ENCODE results near the gene MEGF11.

MEGF11 gene

DNA sequence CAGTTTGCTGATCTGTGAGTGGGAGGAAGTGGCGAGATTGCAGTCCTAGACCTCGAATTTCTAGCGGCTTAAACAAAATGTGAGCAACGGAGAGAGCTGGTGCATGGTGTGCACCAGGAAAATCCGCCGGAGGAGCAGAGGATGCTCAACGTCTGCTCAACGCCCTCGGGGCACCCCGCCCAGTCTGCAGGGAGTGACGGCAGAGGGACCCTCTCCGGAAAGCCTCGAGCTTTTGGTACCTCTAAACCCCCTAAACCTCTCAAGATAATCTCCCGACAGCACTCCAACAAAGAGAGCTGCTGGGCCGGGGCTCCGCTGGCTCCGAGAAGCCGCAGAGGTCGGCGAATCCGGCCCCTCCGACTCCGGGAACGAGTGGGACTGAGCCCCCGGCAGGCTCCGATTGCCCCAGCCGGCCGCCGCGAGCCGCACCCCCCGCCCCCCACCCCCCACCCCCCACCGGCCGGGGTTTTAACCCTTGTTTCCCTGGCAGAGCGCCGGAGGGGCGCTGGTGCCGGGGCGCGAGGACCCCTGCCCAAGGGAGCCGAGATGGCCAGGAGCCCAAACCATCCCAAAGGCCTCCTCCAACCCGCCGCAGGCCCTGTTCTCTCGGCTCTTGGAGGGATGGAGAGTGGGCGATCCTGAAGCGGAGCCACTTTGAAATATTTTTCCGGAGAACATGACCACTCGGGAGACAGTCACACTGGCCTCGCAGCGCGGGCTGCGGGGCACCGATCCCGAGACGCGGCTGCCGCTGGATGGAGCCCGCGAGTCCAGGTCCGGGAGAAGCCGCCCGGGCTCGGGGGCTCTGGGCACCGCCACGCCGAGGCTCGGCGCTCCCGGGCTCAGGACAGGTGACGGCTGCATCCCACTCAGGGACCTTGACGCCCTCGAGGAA lies 1.5 kb downstream of the MEGF11 start (continued):
- TF ChIP-seq ZNF626 (tag by site-specific recombination; IDR thresholded peaks at IDR 0.05) (no peak), ZNF214 (tag by site-specific recombination; IDR thresholded peaks at IDR 0.05; ENCODE audit: borderline replicate concordance) (no peak), ZNF311 (tag by site-specific recombination; IDR thresholded peaks at IDR 0.05; ENCODE audit: borderline replicate concordance) (no peak), EGR2 (tag by site-specific recombination; IDR thresholded peaks at IDR 0.05; ENCODE audit: low read depth) (no peak), ZBTB1 (tag by site-specific recombination; IDR thresholded peaks at IDR 0.05) (no peak), ZBTB20 (tag by site-specific recombination; IDR thresholded peaks at IDR 0.05) (peak; percentile 84), ZNF341 (tag by site-specific recombination; IDR thresholded peaks at IDR 0.05; ENCODE audit: low read depth) (no peak), MEIS1 (CRISPR knock-in tag; IDR thresholded peaks at IDR 0.05; ENCODE audit: borderline replicate concordance) (no peak), ZNF544 (tag by site-specific recombination; IDR thresholded peaks at IDR 0.05) (no peak), ZNF16 (tag by site-specific recombination; IDR thresholded peaks at IDR 0.05; ENCODE audit: low read depth) (no peak), ZNF785 (tag by site-specific recombination; IDR thresholded peaks at IDR 0.05) (no peak), SETDB1 (IDR thresholded peaks at IDR 0.05; ENCODE audit: insufficient read length, low read length) (no peak), KLF9 (tag by site-specific recombination; IDR thresholded peaks at IDR 0.05; ENCODE audit: low read depth) (no peak), ZNF501 (tag by site-specific recombination; IDR thresholded peaks at IDR 0.05) (no peak), ZNF239 (tag by site-specific recombination; IDR thresholded peaks at IDR 0.05) (no peak), ZNF37A (tag by site-specific recombination; IDR thresholded peaks at IDR 0.05) (no peak), ZFP3 (tag by site-specific recombination; IDR thresholded peaks at IDR 0.05; ENCODE audit: low read depth) (no peak), ZBTB7A (tag by site-specific recombination; IDR thresholded peaks at IDR 0.05; ENCODE audit: low read depth) (peak; percentile 46; the same call in 1 of the 2 replicates)
- TF ChIP-seq, protein P1, sequence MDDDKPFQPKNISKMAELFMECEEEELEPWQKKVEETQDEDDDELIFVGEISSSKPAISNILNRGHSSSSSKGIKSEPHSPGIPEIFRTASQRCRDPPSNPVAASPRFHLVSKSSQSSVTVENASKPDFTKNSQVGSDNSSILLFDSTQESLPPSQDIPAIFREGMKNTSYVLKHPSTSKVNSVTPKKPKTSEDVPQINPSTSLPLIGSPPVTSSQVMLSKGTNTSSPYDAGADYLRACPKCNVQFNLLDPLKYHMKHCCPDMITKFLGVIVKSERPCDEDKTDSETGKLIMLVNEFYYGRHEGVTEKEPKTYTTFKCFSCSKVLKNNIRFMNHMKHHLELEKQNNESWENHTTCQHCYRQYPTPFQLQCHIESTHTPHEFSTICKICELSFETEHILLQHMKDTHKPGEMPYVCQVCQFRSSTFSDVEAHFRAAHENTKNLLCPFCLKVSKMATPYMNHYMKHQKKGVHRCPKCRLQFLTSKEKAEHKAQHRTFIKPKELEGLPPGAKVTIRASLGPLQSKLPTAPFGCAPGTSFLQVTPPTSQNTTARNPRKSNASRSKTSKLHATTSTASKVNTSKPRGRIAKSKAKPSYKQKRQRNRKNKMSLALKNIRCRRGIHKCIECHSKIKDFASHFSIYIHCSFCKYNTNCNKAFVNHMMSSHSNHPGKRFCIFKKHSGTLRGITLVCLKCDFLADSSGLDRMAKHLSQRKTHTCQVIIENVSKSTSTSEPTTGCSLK (tag by site-specific recombination; IDR thresholded peaks at IDR 0.05), result no peak
- TF ChIP-seq, protein P2, sequence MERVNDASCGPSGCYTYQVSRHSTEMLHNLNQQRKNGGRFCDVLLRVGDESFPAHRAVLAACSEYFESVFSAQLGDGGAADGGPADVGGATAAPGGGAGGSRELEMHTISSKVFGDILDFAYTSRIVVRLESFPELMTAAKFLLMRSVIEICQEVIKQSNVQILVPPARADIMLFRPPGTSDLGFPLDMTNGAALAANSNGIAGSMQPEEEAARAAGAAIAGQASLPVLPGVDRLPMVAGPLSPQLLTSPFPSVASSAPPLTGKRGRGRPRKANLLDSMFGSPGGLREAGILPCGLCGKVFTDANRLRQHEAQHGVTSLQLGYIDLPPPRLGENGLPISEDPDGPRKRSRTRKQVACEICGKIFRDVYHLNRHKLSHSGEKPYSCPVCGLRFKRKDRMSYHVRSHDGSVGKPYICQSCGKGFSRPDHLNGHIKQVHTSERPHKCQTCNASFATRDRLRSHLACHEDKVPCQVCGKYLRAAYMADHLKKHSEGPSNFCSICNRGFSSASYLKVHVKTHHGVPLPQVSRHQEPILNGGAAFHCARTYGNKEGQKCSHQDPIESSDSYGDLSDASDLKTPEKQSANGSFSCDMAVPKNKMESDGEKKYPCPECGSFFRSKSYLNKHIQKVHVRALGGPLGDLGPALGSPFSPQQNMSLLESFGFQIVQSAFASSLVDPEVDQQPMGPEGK (tag by site-specific recombination; IDR thresholded peaks at IDR 0.05), result peak; percentile 88
- TF ChIP-seq, protein P3, sequence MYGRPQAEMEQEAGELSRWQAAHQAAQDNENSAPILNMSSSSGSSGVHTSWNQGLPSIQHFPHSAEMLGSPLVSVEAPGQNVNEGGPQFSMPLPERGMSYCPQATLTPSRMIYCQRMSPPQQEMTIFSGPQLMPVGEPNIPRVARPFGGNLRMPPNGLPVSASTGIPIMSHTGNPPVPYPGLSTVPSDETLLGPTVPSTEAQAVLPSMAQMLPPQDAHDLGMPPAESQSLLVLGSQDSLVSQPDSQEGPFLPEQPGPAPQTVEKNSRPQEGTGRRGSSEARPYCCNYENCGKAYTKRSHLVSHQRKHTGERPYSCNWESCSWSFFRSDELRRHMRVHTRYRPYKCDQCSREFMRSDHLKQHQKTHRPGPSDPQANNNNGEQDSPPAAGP (tag by site-specific recombination; IDR thresholded peaks at IDR 0.05), result peak; percentile 15; the same call in 1 of the 2 replicates
- TF ChIP-seq, protein P4, sequence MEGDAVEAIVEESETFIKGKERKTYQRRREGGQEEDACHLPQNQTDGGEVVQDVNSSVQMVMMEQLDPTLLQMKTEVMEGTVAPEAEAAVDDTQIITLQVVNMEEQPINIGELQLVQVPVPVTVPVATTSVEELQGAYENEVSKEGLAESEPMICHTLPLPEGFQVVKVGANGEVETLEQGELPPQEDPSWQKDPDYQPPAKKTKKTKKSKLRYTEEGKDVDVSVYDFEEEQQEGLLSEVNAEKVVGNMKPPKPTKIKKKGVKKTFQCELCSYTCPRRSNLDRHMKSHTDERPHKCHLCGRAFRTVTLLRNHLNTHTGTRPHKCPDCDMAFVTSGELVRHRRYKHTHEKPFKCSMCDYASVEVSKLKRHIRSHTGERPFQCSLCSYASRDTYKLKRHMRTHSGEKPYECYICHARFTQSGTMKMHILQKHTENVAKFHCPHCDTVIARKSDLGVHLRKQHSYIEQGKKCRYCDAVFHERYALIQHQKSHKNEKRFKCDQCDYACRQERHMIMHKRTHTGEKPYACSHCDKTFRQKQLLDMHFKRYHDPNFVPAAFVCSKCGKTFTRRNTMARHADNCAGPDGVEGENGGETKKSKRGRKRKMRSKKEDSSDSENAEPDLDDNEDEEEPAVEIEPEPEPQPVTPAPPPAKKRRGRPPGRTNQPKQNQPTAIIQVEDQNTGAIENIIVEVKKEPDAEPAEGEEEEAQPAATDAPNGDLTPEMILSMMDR (tag by site-specific recombination; IDR thresholded peaks at IDR 0.05), result peak; percentile 90
- TF ChIP-seq, protein P5, sequence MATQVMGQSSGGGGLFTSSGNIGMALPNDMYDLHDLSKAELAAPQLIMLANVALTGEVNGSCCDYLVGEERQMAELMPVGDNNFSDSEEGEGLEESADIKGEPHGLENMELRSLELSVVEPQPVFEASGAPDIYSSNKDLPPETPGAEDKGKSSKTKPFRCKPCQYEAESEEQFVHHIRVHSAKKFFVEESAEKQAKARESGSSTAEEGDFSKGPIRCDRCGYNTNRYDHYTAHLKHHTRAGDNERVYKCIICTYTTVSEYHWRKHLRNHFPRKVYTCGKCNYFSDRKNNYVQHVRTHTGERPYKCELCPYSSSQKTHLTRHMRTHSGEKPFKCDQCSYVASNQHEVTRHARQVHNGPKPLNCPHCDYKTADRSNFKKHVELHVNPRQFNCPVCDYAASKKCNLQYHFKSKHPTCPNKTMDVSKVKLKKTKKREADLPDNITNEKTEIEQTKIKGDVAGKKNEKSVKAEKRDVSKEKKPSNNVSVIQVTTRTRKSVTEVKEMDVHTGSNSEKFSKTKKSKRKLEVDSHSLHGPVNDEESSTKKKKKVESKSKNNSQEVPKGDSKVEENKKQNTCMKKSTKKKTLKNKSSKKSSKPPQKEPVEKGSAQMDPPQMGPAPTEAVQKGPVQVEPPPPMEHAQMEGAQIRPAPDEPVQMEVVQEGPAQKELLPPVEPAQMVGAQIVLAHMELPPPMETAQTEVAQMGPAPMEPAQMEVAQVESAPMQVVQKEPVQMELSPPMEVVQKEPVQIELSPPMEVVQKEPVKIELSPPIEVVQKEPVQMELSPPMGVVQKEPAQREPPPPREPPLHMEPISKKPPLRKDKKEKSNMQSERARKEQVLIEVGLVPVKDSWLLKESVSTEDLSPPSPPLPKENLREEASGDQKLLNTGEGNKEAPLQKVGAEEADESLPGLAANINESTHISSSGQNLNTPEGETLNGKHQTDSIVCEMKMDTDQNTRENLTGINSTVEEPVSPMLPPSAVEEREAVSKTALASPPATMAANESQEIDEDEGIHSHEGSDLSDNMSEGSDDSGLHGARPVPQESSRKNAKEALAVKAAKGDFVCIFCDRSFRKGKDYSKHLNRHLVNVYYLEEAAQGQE (tag by site-specific recombination; IDR thresholded peaks at IDR 0.05), result no peak
- TF ChIP-seq, protein P6, sequence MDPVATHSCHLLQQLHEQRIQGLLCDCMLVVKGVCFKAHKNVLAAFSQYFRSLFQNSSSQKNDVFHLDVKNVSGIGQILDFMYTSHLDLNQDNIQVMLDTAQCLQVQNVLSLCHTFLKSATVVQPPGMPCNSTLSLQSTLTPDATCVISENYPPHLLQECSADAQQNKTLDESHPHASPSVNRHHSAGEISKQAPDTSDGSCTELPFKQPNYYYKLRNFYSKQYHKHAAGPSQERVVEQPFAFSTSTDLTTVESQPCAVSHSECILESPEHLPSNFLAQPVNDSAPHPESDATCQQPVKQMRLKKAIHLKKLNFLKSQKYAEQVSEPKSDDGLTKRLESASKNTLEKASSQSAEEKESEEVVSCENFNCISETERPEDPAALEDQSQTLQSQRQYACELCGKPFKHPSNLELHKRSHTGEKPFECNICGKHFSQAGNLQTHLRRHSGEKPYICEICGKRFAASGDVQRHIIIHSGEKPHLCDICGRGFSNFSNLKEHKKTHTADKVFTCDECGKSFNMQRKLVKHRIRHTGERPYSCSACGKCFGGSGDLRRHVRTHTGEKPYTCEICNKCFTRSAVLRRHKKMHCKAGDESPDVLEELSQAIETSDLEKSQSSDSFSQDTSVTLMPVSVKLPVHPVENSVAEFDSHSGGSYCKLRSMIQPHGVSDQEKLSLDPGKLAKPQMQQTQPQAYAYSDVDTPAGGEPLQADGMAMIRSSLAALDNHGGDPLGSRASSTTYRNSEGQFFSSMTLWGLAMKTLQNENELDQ (tag by site-specific recombination; IDR thresholded peaks at IDR 0.05; ENCODE audit: low read depth), result no peak
